SU-DHL-6 (cell line): Measurements from ENCODE around the gene ZNF837.
A peak's percentile ranks its signal among the peaks of the same experiment; 100 is the strongest.
"Not testable (repeated sequence)": the region's sequence is repeated elsewhere in the genome, so short reads cannot be mapped to it uniquely, and the experiment has no call there.

Experiments
- H2AFZ ChIP-seq: fragments of 200-600 bp; sonication (generic); 2 replicates; pipeline ENCODE4 v1.6.1; 2014; ENCODE audit warnings: low read depth, mild to moderate bottlenecking, moderate library complexity, mixed read lengths, antibody characterized with exemption, low read length; ENCODE audit not compliant: severe bottlenecking
- H3F3A ChIP-seq: fragments of 200-600 bp; shearing (Covaris generic); 2 replicates; pipeline ENCODE4 v1.6.0; 2016; ENCODE audit warnings: antibody characterized with exemption, mild to moderate bottlenecking; ENCODE audit not compliant: insufficient read depth
- H3K27ac ChIP-seq: fragments of 200-600 bp; sonication (generic); 2 replicates; pipeline ENCODE4 v1.5.1; 2016; ENCODE audit warnings: low read depth, mild to moderate bottlenecking, low read length, moderate library complexity, mixed read lengths
- H3K27me3 ChIP-seq: fragments of 200-600 bp; sonication (generic), shearing (Covaris generic); 2 replicates; pipeline ENCODE4 v1.6.0; 2014; ENCODE audit warnings: mild to moderate bottlenecking, low read length
- H3K36me3 ChIP-seq: fragments of 200-600 bp; sonication (generic); 2 replicates; pipeline ENCODE4 v1.6.1; 2014; ENCODE audit warnings: mild to moderate bottlenecking, low read length, mixed read lengths
- H3K4me2 ChIP-seq: fragments of 300-600, 200-600 bp; shearing (Covaris generic), sonication (generic); 2 replicates; pipeline ENCODE4 v1.6.0; 2014; ENCODE audit warnings: low read length, low read depth, mild to moderate bottlenecking; ENCODE audit not compliant: poor library complexity, severe bottlenecking
- H3K4me3 ChIP-seq: fragments of 200-600 bp; sonication (generic); 2 replicates; pipeline ENCODE4 v1.5.1; 2014; ENCODE audit warnings: antibody characterized with exemption, low read length, mild to moderate bottlenecking, mixed read lengths; ENCODE audit not compliant: insufficient read depth, poor library complexity, severe bottlenecking
- H3K79me2 ChIP-seq: fragments of 200-600 bp; sonication (generic); 2 replicates; pipeline ENCODE4 v1.6.1; 2014; ENCODE audit warnings: mild to moderate bottlenecking, low read length, moderate library complexity; ENCODE audit not compliant: insufficient read depth
- H3K9ac ChIP-seq: fragments of 200-600 bp; sonication (generic); 2 replicates; pipeline ENCODE4 v1.7.0; 2014; ENCODE audit warnings: mild to moderate bottlenecking, low read length
- H3K9me2 ChIP-seq: fragments of 200-600 bp; sonication (generic); replicated peaks from 2 replicates; pipeline ENCODE4 v1.6.1; 2014; ENCODE audit warnings: low read length; ENCODE audit not compliant: insufficient read depth
- H3K9me3 ChIP-seq: fragments of 200-600 bp; sonication (generic); 2 replicates; pipeline ENCODE4 v1.6.1; 2014; ENCODE audit warnings: low read length, mixed read lengths; ENCODE audit not compliant: insufficient read depth
- H4K20me1 ChIP-seq: fragments of 200-600 bp; sonication (generic); 2 replicates; pipeline ENCODE4 v1.6.1; 2014; ENCODE audit warnings: low read depth, mild to moderate bottlenecking, antibody characterized with exemption, low read length, moderate library complexity, mixed read lengths
- CTCF ChIP-seq: fragments of 200-600 bp; sonication (generic); IDR thresholded peaks from one replicate; pipeline ENCODE4 v1.5.1; 2017; ENCODE audit warnings: antibody characterized with exemption, mild to moderate bottlenecking, low read length, moderate library complexity; ENCODE audit not compliant: insufficient read depth, poor library complexity, severe bottlenecking
- EZH2phosphoT487 ChIP-seq: fragments of 200-600 bp; sonication (generic), shearing (Covaris generic); conservative IDR thresholded peaks from 2 replicates; pipeline ENCODE4 v1.6.1; 2018; ENCODE audit warnings: mild to moderate bottlenecking, antibody characterized with exemption, low read length, moderate library complexity, mixed read lengths

Gene ZNF837

GRCh38 chr19:58379246-58379645, 1.6 kb downstream of the ZNF837 start:
- Histone ChIP-seq H3K36me3 (no peaks in the 10 kb centered on the region), H2AFZ (no peak overlapping the region), H4K20me1 (no peaks in the 10 kb centered on the region), H3K79me2 (peaks cover 3% of the 10 kb centered on the region; the same call in 1 of the 2 replicates), H3K9me2 (no peaks in the 10 kb centered on the region), H3K9ac (no peak overlapping the region), H3K4me2 (peak overlapping the region; percentile 79), H3K4me3 (no peak overlapping the region), H3K27ac (no peak overlapping the region), H3K27me3 (no peaks in the 10 kb centered on the region), H3K9me3 (no peaks in the 10 kb centered on the region), H3F3A (peaks cover 10% of the 10 kb centered on the region)
- TF ChIP-seq CTCF (no peak), EZH2phosphoT487 (no peak)

DNA sequence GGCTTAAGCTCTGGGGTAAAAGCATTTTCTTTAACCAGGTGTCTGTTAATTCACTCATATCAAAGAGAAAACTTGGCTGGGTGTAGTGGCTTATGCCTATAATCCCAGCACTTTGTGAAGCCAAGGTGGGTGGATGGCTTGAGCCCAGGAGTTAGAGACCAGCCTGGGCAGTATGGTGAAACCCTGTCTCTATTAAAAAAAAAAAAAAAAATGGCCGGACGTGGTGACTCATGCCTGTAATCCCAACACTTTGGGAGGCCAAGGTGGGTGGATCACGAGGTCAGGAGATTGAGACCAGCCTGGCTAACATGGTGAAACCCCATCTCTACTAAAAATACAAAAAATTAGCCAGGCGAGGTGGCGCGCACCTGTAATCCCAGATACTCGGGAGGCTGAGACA, 4.1 kb downstream of the ZNF837 start:
- not testable (repeated sequence) for H3K9ac ChIP-seq, H3K79me2 ChIP-seq, H3K36me3 ChIP-seq, H3K9me3 ChIP-seq, H2AFZ ChIP-seq, H3F3A ChIP-seq, H3K27ac ChIP-seq, H3K4me3 ChIP-seq, H3K27me3 ChIP-seq, H3K4me2 ChIP-seq, H4K20me1 ChIP-seq, H3K9me2 ChIP-seq

GRCh38 chr19:58374200-58374599, 6.6 kb downstream of the ZNF837 start:
- H3K79me2 ChIP-seq, result no peaks in the 10 kb centered on the region
- H4K20me1 ChIP-seq, result no peaks in the 10 kb centered on the region
- no peak overlapping the region for H3K9ac ChIP-seq
- no peak overlapping the region for H3K4me3 ChIP-seq
- no peaks in the 10 kb centered on the region for H3K27me3 ChIP-seq
- H3K4me2 ChIP-seq, result no peak overlapping the region
- H3F3A ChIP-seq, result no peaks in the 10 kb centered on the region
- no peaks in the 10 kb centered on the region for H3K9me3 ChIP-seq
- H3K36me3 ChIP-seq, result no peaks in the 10 kb centered on the region
- no peak overlapping the region for H3K27ac ChIP-seq
- no peak overlapping the region for H2AFZ ChIP-seq
- no peaks in the 10 kb centered on the region for H3K9me2 ChIP-seq
- TF ChIP-seq CTCF (no peak), EZH2phosphoT487 (no peak)

- H3K9me2 ChIP-seq, result no peaks in the 10 kb centered on the region
- H3K9me3 ChIP-seq, result no peaks in the 10 kb centered on the region
- no peak overlapping the region for H3K4me2 ChIP-seq
- no peaks in the 10 kb centered on the region for H3K36me3 ChIP-seq
- no peaks in the 10 kb centered on the region for H3K27me3 ChIP-seq
- no peak overlapping the region for H3K4me3 ChIP-seq
- no peak overlapping the region for H3K9ac ChIP-seq
- H3F3A ChIP-seq, result no peaks in the 10 kb centered on the region
- no peak overlapping the region for H3K27ac ChIP-seq
- no peak overlapping the region for H2AFZ ChIP-seq
- no peaks in the 10 kb centered on the region for H3K79me2 ChIP-seq
- TF ChIP-seq EZH2phosphoT487 (no peak), CTCF (no peak)
- H4K20me1 ChIP-seq, result no peaks in the 10 kb centered on the region
Measured at GRCh38 chr19:58372311-58373133, 8.3 kb downstream of the ZNF837 start.
